Stimulated activated CD8-positive, alpha-beta memory T cell treated with anti-CD3 and anti-CD28 coated beads, Interleukin-12 subunit alpha, Interleukin-12 subunit beta, amount 100 ng/mL, for 4 hours (primary cell): ENCODE measurements around the gene LDLRAD2.

ENCODE experiments used
- DNase-seq: peaks from one replicate; pipeline ENCODE4 v3.0.0-alpha.2; 2020; ENCODE audit warnings: low read depth

Gene LDLRAD2

GRCh38 chr1:21842606-21843162 is 30.6 kb downstream of the LDLRAD2 start:
- DNase-seq: no peak

- DNase-seq: no peak
These were observed 31.1 kb downstream of the LDLRAD2 start for GRCh38 chr1:21843208-21843607.

- no peak for DNase-seq
These were observed 31.9 kb downstream of the LDLRAD2 start for GRCh38 chr1:21843996-21844395.

- DNase-seq: no peak
These were observed 33.9 kb downstream of the LDLRAD2 start for GRCh38 chr1:21845646-21846641.

- no peak for DNase-seq
These were observed 35.4 kb downstream of the LDLRAD2 start for GRCh38 chr1:21847223-21848205.

GRCh38 chr1:21848524-21849174 is 36.6 kb downstream of the LDLRAD2 start:
- DNase-seq: no peak

- DNase-seq: no peak
These were observed 38.0 kb downstream of the LDLRAD2 start for GRCh38 chr1:21849909-21850576.

- DNase-seq: no peak
These were observed 39.6 kb downstream of the LDLRAD2 start for GRCh38 chr1:21851430-21852250.

GRCh38 chr1:21852282-21853130 is 40.4 kb downstream of the LDLRAD2 start:
- DNase-seq: no peak

- DNase-seq: no peak
These were observed 41.0 kb downstream of the LDLRAD2 start for GRCh38 chr1:21853131-21853427.

GRCh38 chr1:21854090-21854750 is 42.2 kb downstream of the LDLRAD2 start:
- DNase-seq: no peak

GRCh38 chr1:21854751-21855131 is 42.7 kb downstream of the LDLRAD2 start:
- DNase-seq: no peak

- no peak for DNase-seq
These were observed 43.4 kb downstream of the LDLRAD2 start for GRCh38 chr1:21855257-21856096.

GRCh38 chr1:21857142-21857839 is 45.2 kb downstream of the LDLRAD2 start:
- DNase-seq: no peak

- DNase-seq: no peak
These were observed 46.0 kb downstream of the LDLRAD2 start for GRCh38 chr1:21857840-21858670.

- DNase-seq: no peak
These were observed 47.7 kb downstream of the LDLRAD2 start for GRCh38 chr1:21859669-21860179.
